ENCODE results near the gene CPEB2.

The CPEB2 gene

GRCh38 chr4:15011166-15011565, 8.9 kb downstream of the CPEB2 start:
- no peak for FAIRE-seq

- no peak for FAIRE-seq
These were observed 9.9 kb downstream of the CPEB2 start for GRCh38 chr4:15012017-15012788.

GRCh38 chr4:15013585-15013984, 11.3 kb downstream of the CPEB2 start:
- no peak for FAIRE-seq

GRCh38 chr4:15015170-15015569, 12.9 kb downstream of the CPEB2 start:
- FAIRE-seq: no peak

GRCh38 chr4:15018361-15018760, 16.1 kb downstream of the CPEB2 start:
- FAIRE-seq: no peak

- FAIRE-seq: no peak
These were observed 18.4 kb downstream of the CPEB2 start for GRCh38 chr4:15020502-15021286.

DNA sequence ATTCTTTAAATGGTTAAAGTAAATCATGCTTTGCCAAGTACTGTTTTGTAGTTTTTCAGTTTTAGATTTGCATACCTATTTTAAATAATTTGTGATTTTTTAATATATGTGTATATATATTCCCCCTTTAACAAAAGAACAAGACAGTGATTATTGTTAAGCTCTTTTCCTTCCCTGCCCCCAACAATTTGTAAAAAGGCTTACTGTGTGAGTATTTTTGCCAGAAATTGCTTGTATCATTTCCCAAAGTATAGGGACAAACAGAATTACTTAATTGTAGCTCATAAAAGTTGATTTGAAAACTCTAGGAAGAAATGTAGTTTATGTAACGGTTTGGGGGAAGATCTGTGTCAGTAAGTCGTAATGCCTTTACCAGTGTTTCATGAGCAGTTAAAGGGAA, 19.0 kb downstream of the CPEB2 start:
- no peak for FAIRE-seq

- FAIRE-seq: no peak
These were observed 19.7 kb downstream of the CPEB2 start for GRCh38 chr4:15021946-15022345.

GRCh38 chr4:15024386-15024785, 22.1 kb downstream of the CPEB2 start:
- no peak for FAIRE-seq

- no peak for FAIRE-seq
These were observed 23.4 kb downstream of the CPEB2 start for GRCh38 chr4:15025693-15026092.

- FAIRE-seq: no peak
These were observed 25.7 kb downstream of the CPEB2 start for GRCh38 chr4:15027921-15028435.

- FAIRE-seq: no peak
These were observed 28.9 kb downstream of the CPEB2 start for GRCh38 chr4:15031197-15031596.

GRCh38 chr4:15031993-15032675, 29.9 kb downstream of the CPEB2 start:
- FAIRE-seq: no peak

DNA sequence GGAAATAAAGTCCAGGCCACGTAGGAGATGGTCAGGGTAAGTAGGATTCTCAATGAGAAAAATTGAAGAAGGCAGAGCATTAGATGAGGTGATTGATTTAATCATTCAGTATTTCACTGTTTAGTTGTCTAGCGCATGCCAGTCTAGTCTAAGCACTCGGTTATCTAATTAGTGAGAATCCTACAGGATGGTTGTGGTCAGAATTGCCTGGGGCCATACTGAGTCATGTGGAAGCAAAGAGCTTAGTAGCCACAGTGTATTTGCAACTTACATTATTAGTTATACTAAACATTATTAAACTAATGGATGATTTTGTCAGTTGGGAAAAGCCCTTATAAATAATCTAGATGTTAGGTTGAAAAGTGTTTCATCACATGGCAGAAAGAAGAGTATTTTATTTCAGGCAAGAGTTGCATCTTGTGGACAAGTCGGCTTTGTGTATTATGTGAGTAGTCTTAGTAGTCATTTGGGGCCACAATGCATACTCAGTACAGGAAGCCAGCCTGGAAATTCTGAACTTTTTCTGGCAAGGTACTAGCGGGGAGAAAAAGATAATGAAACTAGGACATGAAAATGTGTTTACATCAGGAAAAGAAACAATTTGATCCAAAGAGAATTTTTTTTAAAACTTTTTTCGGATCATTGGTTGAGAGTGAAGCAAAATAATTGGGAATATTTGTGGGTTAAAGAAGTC, 31.9 kb downstream of the CPEB2 start:
- FAIRE-seq: no peak

- FAIRE-seq: no peak
These were observed 32.9 kb downstream of the CPEB2 start for GRCh38 chr4:15035159-15035558.

- no peak for FAIRE-seq
These were observed 35.8 kb downstream of the CPEB2 start for GRCh38 chr4:15037923-15038541.

- FAIRE-seq: no peak
These were observed 38.7 kb downstream of the CPEB2 start for GRCh38 chr4:15040916-15041463.

- FAIRE-seq: no peak
These were observed 40.4 kb downstream of the CPEB2 start for GRCh38 chr4:15042529-15043167.

DNA sequence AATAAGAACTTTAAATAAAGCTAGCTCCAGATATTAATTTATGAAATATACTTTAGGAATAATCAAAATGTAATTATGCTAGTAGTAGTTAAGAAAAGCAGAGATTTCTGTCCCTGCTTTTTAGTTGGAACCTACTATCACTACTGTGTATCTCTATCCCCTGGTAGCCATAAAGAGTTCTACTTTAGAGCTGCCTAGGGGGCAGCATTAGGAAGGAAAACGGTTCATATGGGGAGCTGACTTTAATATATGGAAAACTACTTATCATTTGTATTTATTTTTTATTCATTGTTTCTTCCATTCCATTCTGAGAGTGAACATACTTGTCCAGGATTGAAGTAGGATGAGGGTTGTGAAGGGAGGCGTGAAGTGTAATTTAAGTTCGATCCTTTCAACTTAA, 40.9 kb downstream of the CPEB2 start:
- FAIRE-seq: no peak

DNA sequence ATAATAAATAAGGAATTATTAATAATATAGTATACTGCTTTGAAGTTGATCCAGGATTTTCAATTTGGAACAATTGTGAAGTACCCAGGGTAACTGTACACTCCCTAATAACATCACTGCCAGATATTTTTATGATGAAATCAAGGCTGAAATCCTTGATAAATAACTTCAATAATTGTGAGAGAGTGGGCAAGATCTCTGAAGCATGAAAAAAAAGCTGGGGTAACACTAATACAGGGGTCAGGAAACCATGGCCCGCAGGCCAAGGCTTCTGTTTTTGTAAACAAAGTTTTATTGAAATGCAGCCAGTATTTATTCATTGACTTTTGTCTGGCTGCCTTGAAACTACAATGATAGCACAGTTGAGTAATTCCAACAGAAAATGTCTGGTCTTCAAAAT, 41.6 kb downstream of the CPEB2 start:
- FAIRE-seq: no peak

- FAIRE-seq: no peak
These were observed 52.3 kb downstream of the CPEB2 start for GRCh38 chr4:15054541-15054940.

DNA sequence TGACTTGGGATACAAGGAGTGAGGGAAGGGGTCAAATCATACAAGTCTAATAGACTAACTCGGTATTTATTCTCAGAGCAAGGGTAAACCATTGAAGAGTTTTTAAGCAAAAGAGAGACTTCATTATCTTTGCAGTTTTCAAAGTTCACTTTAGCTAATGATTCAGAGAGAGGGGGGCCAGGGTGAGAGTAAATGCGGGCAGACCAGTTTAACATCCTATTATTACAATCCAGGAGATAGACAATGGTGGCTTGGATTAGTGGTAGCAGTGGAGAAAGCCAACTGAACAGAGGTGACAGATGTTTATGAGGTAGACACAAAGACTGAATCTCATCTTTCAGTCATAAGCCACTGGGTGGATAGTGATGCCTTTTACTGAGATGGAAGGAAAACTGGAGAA, 57.9 kb downstream of the CPEB2 start:
- no peak for FAIRE-seq

Data from TTC549 (cell line).